Smooth muscle cell (in vitro differentiated cells): ENCODE measurements around the gene HINFP. TPM values are rescaled to one million over a fixed set of nuclear protein-coding genes. Genes with fewer than 3 reads are reported as not detected.

Experiments used
- DNase-seq: peaks from one replicate; lab custom pipeline; 2025; ENCODE audit not compliant: unreplicated experiment; lab: John Stamatoyannopoulos, UW
- H2AFZ ChIP-seq: fragments of 200-600 bp; sonication (generic); 2 replicates; pipeline ENCODE4 v1.6.0; 2016; ENCODE audit warnings: antibody characterized with exemption, low read depth, mild to moderate bottlenecking
- H3F3A ChIP-seq: fragments of 200-600 bp; sonication (generic); 2 replicates; pipeline ENCODE4 v1.6.0; 2017; ENCODE audit warnings: antibody characterized with exemption, low read depth
- H3K27ac ChIP-seq: fragments of 200-600 bp; sonication (generic); 2 replicates; pipeline ENCODE4 v1.5.1; 2016; ENCODE audit warnings: low read depth, mild to moderate bottlenecking
- H3K27me3 ChIP-seq: fragments of 200-600 bp; sonication (generic); 2 replicates; pipeline ENCODE4 v1.6.1; 2016; ENCODE audit warnings: low read depth, mild to moderate bottlenecking
- H3K36me3 ChIP-seq: fragments of 200-600 bp; sonication (generic); 2 replicates; pipeline ENCODE4 v1.5.1; 2016; ENCODE audit warnings: low read depth
- H3K4me1 ChIP-seq: fragments of 200-600 bp; sonication (generic); 2 replicates; pipeline ENCODE4 v1.5.1; 2016; ENCODE audit warnings: low read depth
- H3K4me2 ChIP-seq: fragments of 200-600 bp; sonication (generic); 2 replicates; pipeline ENCODE4 v1.6.0; 2016; ENCODE audit warnings: mild to moderate bottlenecking
- H3K4me3 ChIP-seq: fragments of 200-600 bp; sonication (generic); 2 replicates; pipeline ENCODE4 v1.5.1; 2016; ENCODE audit warnings: mild to moderate bottlenecking
- H3K79me2 ChIP-seq: fragments of 200-600 bp; sonication (generic); 2 replicates; pipeline ENCODE4 v1.6.0; 2016; ENCODE audit warnings: low read depth, mild to moderate bottlenecking
- H3K9ac ChIP-seq: fragments of 200-600 bp; sonication (generic); 2 replicates; pipeline ENCODE4 v1.6.0; 2016; ENCODE audit warnings: low read depth
- H3K9me3 ChIP-seq: fragments of 200-600 bp; sonication (generic); replicated peaks from 2 replicates; pipeline ENCODE4 v1.5.1; 2016; ENCODE audit warnings: low read depth
- H4K20me1 ChIP-seq: fragments of 200-600 bp; sonication (generic); 2 replicates; pipeline ENCODE4 v1.6.0; 2016; ENCODE audit warnings: low read depth
- WGBS: methylation state at CpG from one replicate; pipeline ENCODE4 v1.1.7; 2016; ENCODE audit warnings: low lambda C conversion rate; 5-methylcytosine and 5-hydroxymethylcytosine counted together
- polyA plus RNA-seq: library from polyadenylated mRNA; unstranded; fragments of >200 nt; fragmentation: Nextera tagmentation; extraction: Ambion mirVana; gene quantifications from 2 replicates; pipeline ENCODE4 v1.2.1, GENCODE V29; 2016
- total RNA-seq: library from RNA; depleted of rRNA; stranded (reverse); fragments of >200 nt; gene quantifications from 2 replicates; pipeline ENCODE4 v1.2.3, GENCODE V29; 2014
- TF ChIP-seq, protein P1 (sequence below): fragments of 200-600 bp; sonication (generic); IDR thresholded peaks from 2 replicates; pipeline ENCODE4 v1.5.1; 2017; ENCODE audit warnings: borderline replicate concordance, mild to moderate bottlenecking, antibody characterized with exemption; ENCODE audit not compliant: insufficient read depth, poor library complexity, severe bottlenecking

The HINFP gene, protein sequence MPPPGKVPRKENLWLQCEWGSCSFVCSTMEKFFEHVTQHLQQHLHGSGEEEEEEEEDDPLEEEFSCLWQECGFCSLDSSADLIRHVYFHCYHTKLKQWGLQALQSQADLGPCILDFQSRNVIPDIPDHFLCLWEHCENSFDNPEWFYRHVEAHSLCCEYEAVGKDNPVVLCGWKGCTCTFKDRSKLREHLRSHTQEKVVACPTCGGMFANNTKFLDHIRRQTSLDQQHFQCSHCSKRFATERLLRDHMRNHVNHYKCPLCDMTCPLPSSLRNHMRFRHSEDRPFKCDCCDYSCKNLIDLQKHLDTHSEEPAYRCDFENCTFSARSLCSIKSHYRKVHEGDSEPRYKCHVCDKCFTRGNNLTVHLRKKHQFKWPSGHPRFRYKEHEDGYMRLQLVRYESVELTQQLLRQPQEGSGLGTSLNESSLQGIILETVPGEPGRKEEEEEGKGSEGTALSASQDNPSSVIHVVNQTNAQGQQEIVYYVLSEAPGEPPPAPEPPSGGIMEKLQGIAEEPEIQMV
- total RNA-seq (17.3 and 18.6 TPM in 2 replicates), polyA plus RNA-seq (11.2 and 15.6 TPM in 2 replicates)

GRCh38 chr11:119121008-119121810 is at the start of gene HINFP:
Gene HINFP, plus strand, starts transcription at chr11:119121580. Its CDS starts 5,365 bp downstream, at chr11:119126945.
- H3K9me3 ChIP-seq = no peaks in the 10 kb centered on the region
- H3K36me3 ChIP-seq = no peaks in the 10 kb centered on the region
- peak; percentile 97 for DNase-seq
- H3K27me3 ChIP-seq = no peaks in the 10 kb centered on the region
- H3K27ac ChIP-seq = peak within 1 kb of the TSS; percentile 49
- peaks cover 27% of the 10 kb centered on the region for H3K79me2 ChIP-seq
- TF ChIP-seq, protein P1, sequence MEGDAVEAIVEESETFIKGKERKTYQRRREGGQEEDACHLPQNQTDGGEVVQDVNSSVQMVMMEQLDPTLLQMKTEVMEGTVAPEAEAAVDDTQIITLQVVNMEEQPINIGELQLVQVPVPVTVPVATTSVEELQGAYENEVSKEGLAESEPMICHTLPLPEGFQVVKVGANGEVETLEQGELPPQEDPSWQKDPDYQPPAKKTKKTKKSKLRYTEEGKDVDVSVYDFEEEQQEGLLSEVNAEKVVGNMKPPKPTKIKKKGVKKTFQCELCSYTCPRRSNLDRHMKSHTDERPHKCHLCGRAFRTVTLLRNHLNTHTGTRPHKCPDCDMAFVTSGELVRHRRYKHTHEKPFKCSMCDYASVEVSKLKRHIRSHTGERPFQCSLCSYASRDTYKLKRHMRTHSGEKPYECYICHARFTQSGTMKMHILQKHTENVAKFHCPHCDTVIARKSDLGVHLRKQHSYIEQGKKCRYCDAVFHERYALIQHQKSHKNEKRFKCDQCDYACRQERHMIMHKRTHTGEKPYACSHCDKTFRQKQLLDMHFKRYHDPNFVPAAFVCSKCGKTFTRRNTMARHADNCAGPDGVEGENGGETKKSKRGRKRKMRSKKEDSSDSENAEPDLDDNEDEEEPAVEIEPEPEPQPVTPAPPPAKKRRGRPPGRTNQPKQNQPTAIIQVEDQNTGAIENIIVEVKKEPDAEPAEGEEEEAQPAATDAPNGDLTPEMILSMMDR = no peak
- H3K4me2 ChIP-seq = peak within 1 kb of the TSS; percentile 98
- H2AFZ ChIP-seq = peak within 1 kb of the TSS; percentile 87
- H3K9ac ChIP-seq = peak within 1 kb of the TSS; percentile 83
- peaks cover 6% of the 10 kb centered on the region for H3K4me1 ChIP-seq
- H3K4me3 ChIP-seq = peak within 1 kb of the TSS; percentile 88
- H3F3A ChIP-seq = no peaks in the 10 kb centered on the region
- WGBS = 1% methylated on average over 54 of the region's 54 CpGs
- H4K20me1 ChIP-seq = peaks cover 9% of the 10 kb centered on the region

- Histone ChIP-seq H3K4me2 (no peak overlapping the region), H3K36me3 (peaks cover 5% of the 10 kb centered on the region), H3K9me3 (no peaks in the 10 kb centered on the region), H3K27ac (no peak overlapping the region), H3K4me3 (no peak overlapping the region), H3K27me3 (no peaks in the 10 kb centered on the region), H4K20me1 (no peaks in the 10 kb centered on the region), H3K9ac (no peak overlapping the region), H3K79me2 (no peaks in the 10 kb centered on the region), H3K4me1 (no peaks in the 10 kb centered on the region), H3F3A (no peaks in the 10 kb centered on the region), H2AFZ (no peak overlapping the region)
- TF ChIP-seq, protein P1 = no peak
- DNase-seq = no peak
- WGBS = 98% methylated on average over 11 of the region's 11 CpGs
Measured at GRCh38 chr11:119077839-119078238, 43.5 kb upstream of the HINFP start.

DNA sequence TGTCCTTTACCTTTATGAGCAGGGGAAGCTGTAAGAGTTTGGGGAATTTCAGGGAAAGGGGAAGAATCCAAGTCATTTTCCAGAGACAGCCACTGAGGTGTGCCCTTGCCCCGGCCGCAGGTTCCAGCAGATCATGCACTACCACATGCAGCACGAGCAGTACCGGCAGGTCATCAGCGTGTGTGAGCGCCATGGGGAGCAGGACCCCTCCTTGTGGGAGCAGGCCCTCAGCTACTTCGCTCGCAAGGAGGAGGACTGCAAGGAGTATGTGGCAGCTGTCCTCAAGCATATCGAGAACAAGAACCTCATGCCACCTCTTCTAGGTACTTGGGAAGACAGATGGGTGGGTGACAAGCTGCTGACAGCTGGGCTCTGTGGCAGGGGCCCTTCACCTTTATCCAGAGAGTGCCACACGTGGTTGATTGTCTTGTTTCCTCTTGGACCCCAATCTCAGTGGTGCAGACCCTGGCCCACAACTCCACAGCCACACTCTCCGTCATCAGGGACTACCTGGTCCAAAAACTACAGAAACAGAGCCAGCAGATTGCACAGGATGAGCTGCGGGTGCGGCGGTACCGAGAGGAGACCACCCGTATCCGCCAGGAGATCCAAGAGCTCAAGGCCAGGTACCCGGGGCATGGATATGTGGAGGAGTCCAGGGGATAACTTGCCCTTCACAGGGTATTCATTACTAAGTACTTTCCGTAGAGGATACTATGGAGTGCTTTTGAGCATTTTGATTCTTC is 42.5 kb upstream of the HINFP start:
- no peak overlapping the region for H3K4me2 ChIP-seq
- no peak overlapping the region for H2AFZ ChIP-seq
- WGBS = 96% methylated on average over 19 of the region's 19 CpGs
- H4K20me1 ChIP-seq = no peaks in the 10 kb centered on the region
- H3K9ac ChIP-seq = no peak overlapping the region
- no peak for DNase-seq
- no peaks in the 10 kb centered on the region for H3K9me3 ChIP-seq
- no peak overlapping the region for H3K4me3 ChIP-seq
- H3K36me3 ChIP-seq = peaks cover 5% of the 10 kb centered on the region
- H3K27ac ChIP-seq = no peak overlapping the region
- H3F3A ChIP-seq = no peaks in the 10 kb centered on the region
- TF ChIP-seq, protein P1 = no peak
- no peaks in the 10 kb centered on the region for H3K79me2 ChIP-seq
- no peaks in the 10 kb centered on the region for H3K4me1 ChIP-seq
- no peaks in the 10 kb centered on the region for H3K27me3 ChIP-seq
